ENCODE results near the gene GCK.
"Not testable (repeated sequence)": the region's sequence is repeated elsewhere in the genome, so short reads cannot be mapped to it uniquely, and the experiment has no call there.

The GCK gene

GRCh38 chr7:44210107-44210506 is 20.9 kb upstream of the GCK start:
- no peak for TF ChIP-seq CTCF (IDR thresholded peaks at IDR 0.05; ENCODE audit: low read length, missing control alignments)
- no peak overlapping the region for H3K4me3 ChIP-seq (replicated peaks; ENCODE audit: low read depth, low read length)
- DNase-seq (ENCODE audit: low read depth): no peak

GRCh38 chr7:44208085-44208484 is 18.8 kb upstream of the GCK start:
- TF ChIP-seq CTCF (IDR thresholded peaks at IDR 0.05; ENCODE audit: low read length, missing control alignments): no peak
- DNase-seq (ENCODE audit: low read depth): no peak
- H3K4me3 ChIP-seq (replicated peaks; ENCODE audit: low read depth, low read length): no peak overlapping the region

- no peak overlapping the region for H3K4me3 ChIP-seq (replicated peaks; ENCODE audit: low read depth, low read length)
- no peak for TF ChIP-seq CTCF (IDR thresholded peaks at IDR 0.05; ENCODE audit: low read length, missing control alignments)
- no peak for DNase-seq (ENCODE audit: low read depth)
These were observed 16.8 kb upstream of the GCK start for GRCh38 chr7:44206008-44206407.

GRCh38 chr7:44201813-44202212 is 12.6 kb upstream of the GCK start:
- TF ChIP-seq CTCF (IDR thresholded peaks at IDR 0.05; ENCODE audit: low read length, missing control alignments): no peak
- no peak for DNase-seq (ENCODE audit: low read depth)

GRCh38 chr7:44200699-44201461 is 11.6 kb upstream of the GCK start, which contains the start of gene YKT6:
YKT6 (plus strand) TSS chr7:44200978; CDS start chr7:44201136, 158 bp downstream.
- peak within 1 kb of the TSS; percentile 96 for H3K4me3 ChIP-seq (replicated peaks; ENCODE audit: low read depth, low read length)
- peak; percentile 94 for DNase-seq (ENCODE audit: low read depth)

More at GRCh38 chr7:44201813-44202212, 12.6 kb upstream of the GCK start:
- peak overlapping the region; percentile 96 for H3K4me3 ChIP-seq (replicated peaks; ENCODE audit: low read depth, low read length)

GRCh38 chr7:44200163-44200562 is 10.9 kb upstream of the GCK start:
- not testable (repeated sequence) for H3K4me3 ChIP-seq (replicated peaks; ENCODE audit: low read depth, low read length); DNase-seq (ENCODE audit: low read depth)

More at GRCh38 chr7:44200699-44201461, 11.6 kb upstream of the GCK start, which contains the start of gene YKT6:
- TF ChIP-seq CTCF (IDR thresholded peaks at IDR 0.05; ENCODE audit: low read length, missing control alignments): peak; percentile 20

GRCh38 chr7:44197474-44197873 is 8.2 kb upstream of the GCK start:
- DNase-seq (ENCODE audit: low read depth): no peak
- no peak for TF ChIP-seq CTCF (IDR thresholded peaks at IDR 0.05; ENCODE audit: low read length, missing control alignments)
- no peak overlapping the region for H3K4me3 ChIP-seq (replicated peaks; ENCODE audit: low read depth, low read length)
